Uterus (tissue), 2 donors: ENCODE data around the gene NEURL1.

Experiments
- CTCF ChIP-seq, 4 experiments: fragments of 200-600 bp in 2 of 4; fragments of 450-650 bp in 2 of 4; sonication (generic) in 2 of 4; IDR thresholded peaks; one replicate each; pipeline ENCODE4 v1.5.1; 2016 to 2019; ENCODE audit warnings: antibody characterized with exemption in 4 of 4, mild to moderate bottlenecking in 2 of 4, moderate library complexity in 1 of 4
- POLR2A ChIP-seq, 2 donors: fragments of 450-650 bp; IDR thresholded peaks; one replicate each; pipeline ENCODE4 v1.6.1; 2016; ENCODE audit warnings: antibody characterized with exemption in 2 of 2, mild to moderate bottlenecking in 1 of 2, moderate library complexity in 1 of 2

- TF ChIP-seq CTCF (IDR thresholded peaks at IDR 0.05) = no peak
- TF ChIP-seq POLR2A (IDR thresholded peaks at IDR 0.05) = no peak
Measured at GRCh38 chr10:103599907-103600306, 106.4 kb downstream of the NEURL1 start.
